Calu3 (cell line): ENCODE results near the gene IRF2. TPM values are rescaled to one million over a fixed set of nuclear protein-coding genes. Genes with fewer than 3 reads are reported as not detected.

Experiments used
- BruUV-seq: library from RNA; stranded (reverse); fragments of 400-500 nt; replicated peaks from 2 replicates; lab custom pipeline; 2021; lab: Mats Ljungman, UMichigan
- CTCF ChIA-PET: fragments of 300-600 bp; sonication (Branson Sonifier 250); formaldehyde crosslinking; loops from one replicate; lab custom pipeline; 2022; ENCODE audit warnings: antibody characterized with exemption; lab: Charles Lee
- DNase-seq: peaks from one replicate; pipeline ENCODE4 v3.0.0; 2022
- H3K27ac Mint-ChIP-seq: one replicate; pipeline ENCODE4 v1.8.0; 2022; ENCODE audit warnings: mixed read lengths; ENCODE audit not compliant: unreplicated experiment
- H3K27me3 Mint-ChIP-seq: one replicate; pipeline ENCODE4 v1.8.0; 2022; ENCODE audit warnings: mixed read lengths; ENCODE audit not compliant: unreplicated experiment
- H3K36me3 Mint-ChIP-seq: one replicate; pipeline ENCODE4 v1.8.0; 2022; ENCODE audit warnings: mild to moderate bottlenecking, moderate library complexity, mixed read lengths; ENCODE audit not compliant: insufficient read depth, unreplicated experiment
- H3K4me1 Mint-ChIP-seq: one replicate; pipeline ENCODE4 v1.8.0; 2022; ENCODE audit warnings: mild to moderate bottlenecking, low read depth, mixed read lengths; ENCODE audit not compliant: unreplicated experiment
- H3K4me3 Mint-ChIP-seq: one replicate; pipeline ENCODE4 v1.8.0; 2022; ENCODE audit warnings: mild to moderate bottlenecking, low read depth, moderate library complexity, mixed read lengths; ENCODE audit not compliant: unreplicated experiment
- H3K9me3 Mint-ChIP-seq: one replicate; pipeline ENCODE4 v1.8.0; 2022; ENCODE audit warnings: low read depth, mixed read lengths; ENCODE audit not compliant: unreplicated experiment
- intact Hi-C: fragments of 100-400 bp; cut with micrococcal nuclease; formaldehyde crosslinking; loops from one replicate; pipeline ENCODE4 v1.10.0; 2022; ENCODE audit not compliant: unreplicated experiment
- total RNA-seq: library from RNA; stranded (reverse); gene quantifications from 2 replicates; pipeline ENCODE4 v1.2.3, GENCODE V29; 2022
- TF ChIP-seq, protein P1 (sequence below): fragments of 200-600 bp; IDR thresholded peaks from one replicate; pipeline ENCODE4 v1.8.0; 2022; ENCODE audit warnings: antibody characterized with exemption; ENCODE audit not compliant: unreplicated experiment

IRF2 gene
- total RNA-seq, 1 experiment from 2014 or later = 27.3 TPM

DNA sequence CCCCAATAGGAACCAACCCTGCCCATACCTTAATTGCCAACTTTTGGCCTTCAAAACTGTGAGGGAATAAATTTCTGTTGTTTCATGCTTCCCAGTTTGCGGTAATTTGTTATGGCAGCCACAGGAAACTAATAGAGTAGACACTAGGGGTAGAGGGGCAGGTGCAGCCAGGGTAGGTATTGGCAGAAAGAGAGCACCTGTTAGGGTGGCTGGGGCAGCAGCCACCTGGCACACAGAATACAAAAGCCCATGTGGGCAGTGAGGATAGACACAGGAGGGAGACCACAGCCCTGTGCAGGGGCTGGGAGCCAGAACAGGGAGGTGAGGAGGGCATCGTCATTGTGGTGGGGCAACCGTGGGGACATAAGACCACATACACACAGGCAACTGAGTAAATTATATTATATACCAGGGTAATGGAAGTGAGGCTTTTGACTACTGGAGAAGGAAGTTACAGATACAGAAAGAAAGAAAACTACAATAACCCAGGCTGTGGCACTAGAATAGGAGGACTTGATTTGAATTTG, 28.2 kb downstream of the IRF2 start:
- no TSS peak for BruUV-seq
- Mint-ChIP-seq H3K36me3 (no peaks in the 10 kb centered on the region), H3K4me3 (no peak overlapping the region), H3K9me3 (no peaks in the 10 kb centered on the region), H3K27ac (no peak overlapping the region), H3K27me3 (no peaks in the 10 kb centered on the region), H3K4me1 (no peaks in the 10 kb centered on the region)
- TF ChIP-seq, protein P1, sequence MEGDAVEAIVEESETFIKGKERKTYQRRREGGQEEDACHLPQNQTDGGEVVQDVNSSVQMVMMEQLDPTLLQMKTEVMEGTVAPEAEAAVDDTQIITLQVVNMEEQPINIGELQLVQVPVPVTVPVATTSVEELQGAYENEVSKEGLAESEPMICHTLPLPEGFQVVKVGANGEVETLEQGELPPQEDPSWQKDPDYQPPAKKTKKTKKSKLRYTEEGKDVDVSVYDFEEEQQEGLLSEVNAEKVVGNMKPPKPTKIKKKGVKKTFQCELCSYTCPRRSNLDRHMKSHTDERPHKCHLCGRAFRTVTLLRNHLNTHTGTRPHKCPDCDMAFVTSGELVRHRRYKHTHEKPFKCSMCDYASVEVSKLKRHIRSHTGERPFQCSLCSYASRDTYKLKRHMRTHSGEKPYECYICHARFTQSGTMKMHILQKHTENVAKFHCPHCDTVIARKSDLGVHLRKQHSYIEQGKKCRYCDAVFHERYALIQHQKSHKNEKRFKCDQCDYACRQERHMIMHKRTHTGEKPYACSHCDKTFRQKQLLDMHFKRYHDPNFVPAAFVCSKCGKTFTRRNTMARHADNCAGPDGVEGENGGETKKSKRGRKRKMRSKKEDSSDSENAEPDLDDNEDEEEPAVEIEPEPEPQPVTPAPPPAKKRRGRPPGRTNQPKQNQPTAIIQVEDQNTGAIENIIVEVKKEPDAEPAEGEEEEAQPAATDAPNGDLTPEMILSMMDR = no peak
- no peak for DNase-seq
- intact Hi-C loops = no loop called here
- CTCF ChIA-PET = no interaction called here

GRCh38 chr4:184444953-184445309, 29.4 kb downstream of the IRF2 start:
- H3K27me3 Mint-ChIP-seq = no peaks in the 10 kb centered on the region

DNA sequence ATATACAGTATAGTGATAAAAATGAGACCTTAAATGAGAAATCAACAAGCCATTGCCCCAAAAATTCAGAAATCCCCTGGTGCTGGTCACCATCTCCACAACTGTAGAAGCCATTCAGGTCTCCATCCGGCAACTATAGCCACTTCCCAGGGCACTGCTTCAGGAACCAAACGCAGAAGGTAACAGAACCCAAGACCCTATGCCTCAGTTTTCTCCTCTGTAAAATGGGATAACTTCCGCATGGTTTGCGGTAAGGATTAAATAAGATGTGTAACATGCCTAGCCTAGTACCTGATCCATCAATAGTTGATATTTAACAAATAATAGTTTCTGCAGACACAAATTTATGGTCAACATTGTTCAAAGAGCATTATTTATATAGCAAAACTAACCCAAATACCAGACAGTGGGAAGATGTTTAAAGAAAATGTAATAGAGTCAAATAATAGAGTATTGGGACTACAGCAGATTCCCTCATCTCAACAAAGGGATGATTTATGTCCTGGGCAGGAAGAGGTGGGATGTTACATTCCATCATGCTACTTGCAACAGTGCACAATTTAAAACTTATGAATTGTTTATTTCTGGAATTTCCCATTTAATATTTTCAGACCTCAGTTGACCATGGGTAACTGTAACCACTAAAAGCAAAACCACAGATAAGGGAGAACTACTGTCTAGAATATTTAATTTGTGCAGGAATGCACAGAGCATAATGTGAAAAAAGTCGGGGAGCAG, 30.0 kb downstream of the IRF2 start:
- TF ChIP-seq, protein P1 = no peak
- Mint-ChIP-seq H3K4me3 (no peak overlapping the region), H3K4me1 (no peaks in the 10 kb centered on the region), H3K27me3 (no peaks in the 10 kb centered on the region), H3K27ac (no peak overlapping the region), H3K36me3 (no peaks in the 10 kb centered on the region), H3K9me3 (no peaks in the 10 kb centered on the region)
- CTCF ChIA-PET = no interaction called here
- no peak for DNase-seq
- intact Hi-C loops = no loop called here
- BruUV-seq = no TSS peak

More at GRCh38 chr4:184444953-184445309, 29.4 kb downstream of the IRF2 start:
- BruUV-seq = no TSS peak
- H3K4me3 Mint-ChIP-seq = no peak overlapping the region
- intact Hi-C loops = no loop called here
- TF ChIP-seq, protein P1 = no peak
- CTCF ChIA-PET = no interaction called here
- H3K9me3 Mint-ChIP-seq = no peaks in the 10 kb centered on the region
- no peaks in the 10 kb centered on the region for H3K36me3 Mint-ChIP-seq
- H3K4me1 Mint-ChIP-seq = no peaks in the 10 kb centered on the region
- H3K27ac Mint-ChIP-seq = no peak overlapping the region
- DNase-seq = no peak

- Mint-ChIP-seq H3K4me3 (no peak overlapping the region), H3K9me3 (no peaks in the 10 kb centered on the region), H3K27ac (no peak overlapping the region), H3K4me1 (no peaks in the 10 kb centered on the region), H3K27me3 (no peaks in the 10 kb centered on the region), H3K36me3 (no peaks in the 10 kb centered on the region)
- intact Hi-C loops = no loop called here
- TF ChIP-seq, protein P1 = no peak
- DNase-seq = no peak
- no TSS peak for BruUV-seq
- CTCF ChIA-PET = no interaction called here
These were observed 31.0 kb downstream of the IRF2 start for GRCh38 chr4:184443318-184443717.
